GM12872 (cell line): ENCODE results near the gene TTC34.

Source experiments
- TF ChIP-seq, protein P1 (sequence below): IDR thresholded peaks from 3 replicates; pipeline ENCODE4 v1.5.1; 2011; ENCODE audit warnings: low read depth, mild to moderate bottlenecking, low read length, moderate library complexity; ENCODE audit not compliant: insufficient read depth

Gene TTC34, protein sequence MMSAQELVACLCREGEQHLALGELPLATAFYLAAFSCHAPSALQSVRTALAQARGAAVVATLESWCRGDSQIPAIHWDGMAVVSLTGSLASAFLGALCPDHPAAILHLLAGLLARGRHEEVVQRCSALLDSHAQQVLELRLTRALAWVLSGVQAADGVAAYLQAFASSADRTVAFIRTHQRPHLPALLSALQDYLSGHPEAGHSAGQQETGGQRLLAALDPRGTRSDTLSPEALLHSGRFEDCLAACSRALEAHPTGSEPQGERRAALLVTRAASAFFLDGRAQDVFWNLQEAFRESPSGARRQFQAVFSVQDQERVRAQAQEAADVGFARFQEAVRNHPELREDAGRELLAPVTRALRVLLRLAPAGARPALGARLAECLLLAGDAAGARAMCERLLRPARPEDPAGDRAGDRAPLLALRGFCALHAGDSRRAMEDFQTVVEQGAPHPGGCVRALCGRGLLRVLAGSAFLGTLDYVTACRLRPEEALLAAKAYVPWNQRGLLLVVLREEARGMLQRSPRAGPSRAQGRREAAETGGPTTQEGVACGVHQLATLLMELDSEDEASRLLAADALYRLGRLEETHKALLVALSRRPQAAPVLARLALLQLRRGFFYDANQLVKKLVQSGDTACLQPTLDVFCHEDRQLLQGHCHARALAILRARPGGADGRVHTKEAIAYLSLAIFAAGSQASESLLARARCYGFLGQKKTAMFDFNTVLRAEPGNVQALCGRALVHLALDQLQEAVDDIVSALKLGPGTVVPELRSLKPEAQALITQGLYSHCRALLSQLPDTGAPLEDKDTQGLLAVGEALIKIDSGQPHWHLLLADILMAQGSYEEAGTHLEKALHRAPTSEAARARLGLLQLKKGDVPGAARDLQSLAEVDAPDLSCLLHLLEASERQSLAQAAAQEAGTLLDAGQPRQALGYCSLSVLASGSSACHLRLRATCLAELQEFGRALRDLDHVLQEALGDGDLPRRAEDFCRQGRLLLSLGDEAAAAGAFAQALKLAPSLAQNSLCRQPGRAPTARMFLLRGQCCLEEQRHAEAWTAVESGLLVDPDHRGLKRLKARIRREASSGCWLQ

DNA sequence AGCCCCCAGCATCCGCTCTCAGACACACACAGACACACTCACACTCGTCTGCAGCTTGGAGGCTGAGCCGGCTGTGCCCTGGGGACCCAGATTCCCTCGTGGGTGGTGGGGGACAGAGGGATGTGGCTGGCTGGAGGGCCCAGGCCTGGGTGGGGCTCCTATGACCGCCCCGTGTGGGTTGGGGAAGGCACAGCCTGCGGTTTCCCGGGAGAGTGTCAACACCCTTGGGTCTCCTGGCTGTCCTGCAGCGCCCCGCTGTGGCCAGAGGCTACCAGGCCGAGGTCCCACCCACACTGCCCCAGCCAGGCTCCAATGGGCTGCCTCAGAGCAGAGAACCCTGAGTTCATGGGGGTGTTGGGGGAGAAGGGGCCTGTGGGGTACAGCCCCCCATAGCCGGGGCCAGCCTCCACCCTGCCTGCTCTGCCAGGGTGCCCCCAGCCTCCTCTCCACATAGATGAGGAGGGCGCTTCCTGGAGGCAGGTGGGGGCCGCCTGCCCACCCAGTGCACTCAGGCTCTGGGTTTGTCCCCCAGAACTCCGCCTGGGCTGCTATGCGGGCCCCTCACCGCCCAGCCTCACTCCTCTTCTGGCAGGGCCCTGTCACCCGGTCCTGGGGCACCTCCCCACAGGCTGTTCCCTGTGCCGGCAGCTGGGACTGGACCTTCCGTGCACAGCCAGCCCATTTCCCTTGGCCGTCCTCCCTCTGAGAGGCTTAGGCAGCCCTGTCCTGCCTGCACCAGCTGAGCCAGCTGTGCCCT, at the start of gene TTC34:
TTC34 (minus strand) TSS at position 159 of the 757 bp plus-strand sequence. CDS start 866 bp downstream, outside the sequence.
- TF ChIP-seq, protein P1, sequence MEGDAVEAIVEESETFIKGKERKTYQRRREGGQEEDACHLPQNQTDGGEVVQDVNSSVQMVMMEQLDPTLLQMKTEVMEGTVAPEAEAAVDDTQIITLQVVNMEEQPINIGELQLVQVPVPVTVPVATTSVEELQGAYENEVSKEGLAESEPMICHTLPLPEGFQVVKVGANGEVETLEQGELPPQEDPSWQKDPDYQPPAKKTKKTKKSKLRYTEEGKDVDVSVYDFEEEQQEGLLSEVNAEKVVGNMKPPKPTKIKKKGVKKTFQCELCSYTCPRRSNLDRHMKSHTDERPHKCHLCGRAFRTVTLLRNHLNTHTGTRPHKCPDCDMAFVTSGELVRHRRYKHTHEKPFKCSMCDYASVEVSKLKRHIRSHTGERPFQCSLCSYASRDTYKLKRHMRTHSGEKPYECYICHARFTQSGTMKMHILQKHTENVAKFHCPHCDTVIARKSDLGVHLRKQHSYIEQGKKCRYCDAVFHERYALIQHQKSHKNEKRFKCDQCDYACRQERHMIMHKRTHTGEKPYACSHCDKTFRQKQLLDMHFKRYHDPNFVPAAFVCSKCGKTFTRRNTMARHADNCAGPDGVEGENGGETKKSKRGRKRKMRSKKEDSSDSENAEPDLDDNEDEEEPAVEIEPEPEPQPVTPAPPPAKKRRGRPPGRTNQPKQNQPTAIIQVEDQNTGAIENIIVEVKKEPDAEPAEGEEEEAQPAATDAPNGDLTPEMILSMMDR = peak; percentile 50

- TF ChIP-seq, protein P1 = no peak
Observed at GRCh38 chr1:2850502-2850901, 49.0 kb upstream of the TTC34 start.

- TF ChIP-seq, protein P1 = no peak
Observed at GRCh38 chr1:2848006-2848670, 46.6 kb upstream of the TTC34 start.

- TF ChIP-seq, protein P1 = no peak
Observed at GRCh38 chr1:2847086-2847985, 45.8 kb upstream of the TTC34 start.

GRCh38 chr1:2845869-2846268, 44.4 kb upstream of the TTC34 start:
- TF ChIP-seq, protein P1 = no peak

DNA sequence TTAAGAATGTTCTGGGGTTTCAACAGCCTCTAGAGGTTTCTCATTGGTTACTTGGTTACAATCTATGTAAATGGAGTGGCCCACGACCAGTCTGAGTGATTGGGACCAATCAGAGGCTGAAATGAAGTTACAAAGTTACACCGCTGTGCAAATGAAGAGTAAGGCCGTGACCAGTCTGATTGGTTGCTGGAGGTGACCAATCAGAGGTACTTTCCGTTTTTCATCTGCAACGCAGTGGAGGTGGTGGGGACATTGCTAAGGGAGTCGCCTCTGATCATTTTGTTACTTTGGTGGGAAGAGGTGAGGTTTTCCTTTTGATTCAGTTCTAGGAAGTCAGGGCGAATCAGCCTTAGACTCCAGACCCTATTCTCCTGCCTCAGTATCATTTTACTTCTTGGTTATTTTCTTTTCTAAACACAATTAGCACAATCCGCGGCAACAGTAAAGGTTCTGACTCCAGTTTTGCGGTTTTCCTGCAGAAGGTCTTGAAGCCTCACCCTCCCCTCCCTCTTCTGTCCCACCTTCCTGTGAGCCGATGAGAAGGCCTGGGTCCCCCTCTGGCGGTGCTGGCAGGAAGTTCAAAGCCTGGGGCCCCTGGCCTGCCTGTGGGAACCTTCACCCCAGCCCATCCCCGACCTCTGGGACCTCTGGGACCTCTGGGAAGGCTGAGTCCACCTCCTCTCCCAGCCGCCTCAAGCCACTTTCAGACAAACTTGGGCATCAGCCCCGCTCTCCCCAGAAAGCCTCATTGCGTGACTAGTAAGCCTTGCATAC, 38.7 kb upstream of the TTC34 start:
- TF ChIP-seq, protein P1 = 0 out of 3 replicates have a peak, but pooled peaks have one; percentile 17
